MCF 10A (cell line): ENCODE results near the gene PTH2. TPM values are rescaled to one million over a fixed set of nuclear protein-coding genes. Genes with fewer than 3 reads are reported as not detected.
"Not testable (repeated sequence)": the region's sequence is repeated elsewhere in the genome, so short reads cannot be mapped to it uniquely, and the experiment has no call there.

Experiments used
- BruUV-seq: library from RNA; stranded (reverse); fragments of 400-500 nt; replicated peaks from 2 replicates; lab custom pipeline; 2021; lab: Mats Ljungman, UMichigan
- CTCF ChIA-PET: fragments of 300-600 bp; sonication (Branson Sonifier 250); formaldehyde crosslinking; extraction: SDS; loops from one replicate; lab custom pipeline; 2021; ENCODE audit warnings: antibody characterized with exemption, inconsistent platforms; lab: Yijun Ruan, JAX
- POLR2A ChIA-PET: fragments of 300-600, 350-650 bp; sonication (Branson Sonifier 250); formaldehyde crosslinking; extraction: SDS; loops from one replicate; lab custom pipeline; 2020; ENCODE audit warnings: antibody characterized with exemption, inconsistent platforms; lab: Yijun Ruan, JAX
- DNase-seq: peaks from one replicate; pipeline ENCODE4 v3.0.0-alpha.2; 2018; ENCODE audit not compliant: unreplicated experiment
- H3K27ac Mint-ChIP-seq: one replicate; pipeline ENCODE4 v1.8.0; 2022; ENCODE audit warnings: mild to moderate bottlenecking, low read depth, mixed read lengths; ENCODE audit not compliant: unreplicated experiment
- H3K27me3 Mint-ChIP-seq: one replicate; pipeline ENCODE4 v1.8.0; 2022; ENCODE audit warnings: mixed read lengths; ENCODE audit not compliant: insufficient read depth, unreplicated experiment
- H3K36me3 Mint-ChIP-seq: one replicate; pipeline ENCODE4 v1.8.0; 2022; ENCODE audit warnings: mild to moderate bottlenecking, moderate library complexity, mixed read lengths; ENCODE audit not compliant: insufficient read depth, unreplicated experiment
- H3K4me1 Mint-ChIP-seq: one replicate; pipeline ENCODE4 v1.8.0; 2022; ENCODE audit warnings: mixed read lengths; ENCODE audit not compliant: insufficient read depth, unreplicated experiment
- H3K4me3 Mint-ChIP-seq: one replicate; pipeline ENCODE4 v1.8.0; 2022; ENCODE audit warnings: mild to moderate bottlenecking, moderate library complexity, mixed read lengths; ENCODE audit not compliant: unreplicated experiment
- H3K9me3 Mint-ChIP-seq: one replicate; pipeline ENCODE4 v1.8.0; 2022; ENCODE audit warnings: mixed read lengths; ENCODE audit not compliant: unreplicated experiment
- CTCF ChIP-seq: fragments of 200-600 bp; IDR thresholded peaks from one replicate; pipeline ENCODE4 v1.8.0; 2022; ENCODE audit warnings: antibody characterized with exemption, mild to moderate bottlenecking; ENCODE audit not compliant: unreplicated experiment
- intact Hi-C: fragments of 100-400 bp; cut with micrococcal nuclease; formaldehyde crosslinking; loops from 2 replicates; pipeline ENCODE4 v1.14.1; 2022
- total RNA-seq: library from RNA; stranded (reverse); gene quantifications from 2 replicates; pipeline ENCODE4 v1.2.3, GENCODE V29; 2022

The PTH2 gene
- total RNA-seq, 1 experiment from 2014 or later: not detected

- intact Hi-C loops: loop anchor here (5.0 kb wide), 1 partner anchor 37 kb away; the partner anchor contains the start of gene RPL13A
- H3K4me1 Mint-ChIP-seq: peaks cover 16% of the 10 kb centered on the region
- peak overlapping the region; percentile 96 for H3K4me3 Mint-ChIP-seq
- ChIA-PET POLR2A (interaction anchor here (1.0 to 4.8 kb wide), 4 partner anchors 38 to 179 kb away, joined by 3 to 43 read pairs (median 30); partner anchors contain the start of genes NOSIP, PRRG2, RPL13A and RPS11), CTCF (interaction anchor here (0.6 to 1.6 kb wide), 5 partner anchors 8 to 225 kb away, joined by 3 to 7 read pairs (median 3); no protein-coding TSS in a partner anchor)
- TF ChIP-seq CTCF: no peak
- peaks cover 45% of the 10 kb centered on the region for H3K36me3 Mint-ChIP-seq
- no peaks in the 10 kb centered on the region for H3K9me3 Mint-ChIP-seq
- BruUV-seq: no TSS peak
- peak overlapping the region; percentile 99 for H3K27ac Mint-ChIP-seq
- no peak for DNase-seq
- H3K27me3 Mint-ChIP-seq: no peaks in the 10 kb centered on the region
Observed at GRCh38 chr19:49450405-49450804, 27.2 kb upstream of the PTH2 start.

- Mint-ChIP-seq H3K4me1 (peaks cover 25% of the 10 kb centered on the region), H3K4me3 (no peak overlapping the region), H3K27me3 (no peaks in the 10 kb centered on the region), H3K9me3 (no peaks in the 10 kb centered on the region), H3K27ac (peak overlapping the region; percentile 31), H3K36me3 (peaks cover 45% of the 10 kb centered on the region)
- DNase-seq: no peak
- no TSS peak for BruUV-seq
- ChIA-PET CTCF (no interaction called here), POLR2A (no interaction called here)
- intact Hi-C loops: no loop called here
- no peak for TF ChIP-seq CTCF
Observed at GRCh38 chr19:49448432-49448786, 25.2 kb upstream of the PTH2 start.

- Mint-ChIP-seq H3K9me3 (no peaks in the 10 kb centered on the region), H3K36me3 (peaks cover 45% of the 10 kb centered on the region), H3K27ac (no peak overlapping the region), H3K4me1 (peaks cover 21% of the 10 kb centered on the region), H3K4me3 (no peak overlapping the region), H3K27me3 (peaks cover 2% of the 10 kb centered on the region)
- intact Hi-C loops: no loop called here
- no TSS peak for BruUV-seq
- TF ChIP-seq CTCF: no peak
- ChIA-PET POLR2A (interaction anchor here (0.6 to 0.7 kb wide), 2 partner anchors 49 to 56 kb away, joined by 3 read pairs; no protein-coding TSS in a partner anchor), CTCF (interaction anchor here (0.5 to 1.4 kb wide), 2 partner anchors 56 to 192 kb away, joined by 3 to 6 read pairs; no protein-coding TSS in a partner anchor)
- peak; percentile 26 for DNase-seq
Observed at GRCh38 chr19:49447485-49448431, 24.5 kb upstream of the PTH2 start.

GRCh38 chr19:49445997-49446396 is 22.8 kb upstream of the PTH2 start:
- H3K4me1 Mint-ChIP-seq: peaks cover 32% of the 10 kb centered on the region
- H3K27me3 Mint-ChIP-seq: peaks cover 20% of the 10 kb centered on the region
- POLR2A ChIA-PET: interaction anchor here (0.6 to 1.4 kb wide), 3 partner anchors 7 to 200 kb away, joined by 3 to 7 read pairs (median 3); partner anchors contain the start of gene ALDH16A1
- no peak for TF ChIP-seq CTCF
- H3K4me3 Mint-ChIP-seq: no peak overlapping the region
- DNase-seq: no peak
- BruUV-seq: no TSS peak
- CTCF ChIA-PET: interaction anchor here (0.5 to 1.7 kb wide), 7 partner anchors 29 to 602 kb away, joined by 3 to 16 read pairs (median 4); no protein-coding TSS in a partner anchor
- no peaks in the 10 kb centered on the region for H3K9me3 Mint-ChIP-seq
- H3K27ac Mint-ChIP-seq: no peak overlapping the region
- peaks cover 37% of the 10 kb centered on the region for H3K36me3 Mint-ChIP-seq
- intact Hi-C loops: no loop called here

GRCh38 chr19:49444100-49444700 is 21.0 kb upstream of the PTH2 start:
- intact Hi-C loops: not testable (repeated sequence)
- POLR2A ChIA-PET: interaction anchor here (0.6 to 1.4 kb wide), 4 partner anchors 9 to 388 kb away, joined by 3 to 7 read pairs (median 4); partner anchors contain the start of gene ALDH16A1
- peak overlapping the region; percentile 85 for H3K27ac Mint-ChIP-seq

More at GRCh38 chr19:49444100-49444700, 21.0 kb upstream of the PTH2 start:
- CTCF ChIA-PET: interaction anchor here (0.6 to 1.7 kb wide), 17 partner anchors 12 to 772 kb away, joined by 3 to 16 read pairs (median 4); partner anchors contain the start of gene GFY
- BruUV-seq, DNase-seq, H3K9me3 Mint-ChIP-seq: not testable (repeated sequence)
- Mint-ChIP-seq H3K4me1 (peaks cover 28% of the 10 kb centered on the region), H3K27me3 (peaks cover 38% of the 10 kb centered on the region), H3K36me3 (peaks cover 21% of the 10 kb centered on the region), H3K4me3 (peak overlapping the region; percentile 75)
